K562 (cell line): Measurements from ENCODE around the gene VTN. TPM values are rescaled to one million over a fixed set of nuclear protein-coding genes. Genes with fewer than 3 reads are reported as not detected.

Experiments used
- CTCF ChIP-seq, 3 experiments: IDR thresholded peaks in 2 of 3; conservative IDR thresholded peaks in 1 of 3; 2 replicates each; pipeline ENCODE4 v1.5.1; 2011 to 2012; ENCODE audit warnings: low read length in 3 of 3, mild to moderate bottlenecking in 3 of 3, control low read depth in 2 of 3, improper control_type of control experiment in 1 of 3, inconsistent platforms in 1 of 3, low read depth in 1 of 3, mixed read lengths in 1 of 3, moderate library complexity in 1 of 3; ENCODE audit not compliant: insufficient read depth in 2 of 3
- CXXC5 ChIP-seq: fragments of 250-450 bp; sonication (Bioruptor Pico); IDR thresholded peaks from 2 replicates; pipeline ENCODE4 v1.8.0; 2022; ENCODE audit warnings: inconsistent platforms, mild to moderate bottlenecking, moderate library complexity
- MGA ChIP-seq: fragments of 450-650 bp; IDR thresholded peaks from 2 replicates; pipeline ENCODE4 v1.6.1; 2016; ENCODE audit warnings: mild to moderate bottlenecking, moderate library complexity
- NR2C1 ChIP-seq, 2 experiments: fragments of 450-650 bp; IDR thresholded peaks; 2 replicates each; pipeline ENCODE4 v1.6.1; 2017; ENCODE audit warnings: mild to moderate bottlenecking in 2 of 2, antibody characterized with exemption in 1 of 2, inconsistent platforms in 1 of 2, missing compliant biosample characterization in 1 of 2, missing genetic modification characterization in 1 of 2
- NR2C2 ChIP-seq, 2 experiments: fragments of 200-800 bp in 1 of 2; sonication (Bioruptor generic) in 1 of 2; sonication (generic) in 1 of 2; formaldehyde crosslinking in 1 of 2; IDR thresholded peaks; 2 replicates each; pipeline versions ENCODE4 v1.6.1 to v1.8.0; 2016 to 2022; ENCODE audit warnings: mild to moderate bottlenecking in 1 of 2, missing compliant biosample characterization in 1 of 2, missing genetic modification characterization in 1 of 2, missing genetic modification reagents in 1 of 2
- XRCC5 ChIP-seq: fragments of 200-400 bp; formaldehyde crosslinking; IDR thresholded peaks from 2 replicates; pipeline ENCODE4 v1.6.1; 2017; ENCODE audit warnings: low read depth, mild to moderate bottlenecking, low read length
- ZNF175 ChIP-seq: fragments of 200-800 bp; sonication (Bioruptor generic); IDR thresholded peaks from 2 replicates; pipeline ENCODE4 v1.6.1; 2016; ENCODE audit warnings: low read depth, mild to moderate bottlenecking, missing genetic modification characterization, missing compliant biosample characterization
- ZNF354B ChIP-seq: fragments of 250-450 bp; sonication (Bioruptor Pico); IDR thresholded peaks from 2 replicates; pipeline ENCODE4 v1.4.0; 2020
- polyA plus RNA-seq, 8 experiments: library from polyadenylated mRNA; depleted of rRNA in 4 of 8; stranded (reverse) in 5 of 8; unstranded in 3 of 8; fragments of >200 nt; fragmentation: Nextera tagmentation in 2 of 8; fragmentation: Illumina TruSeq in 1 of 8; extraction: Ambion mirVana in 2 of 8; extraction: Trizol in 1 of 8; gene quantifications; 2 replicates each; pipeline versions ENCODE4 v1.2.1 to v1.2.3, GENCODE V29; 2011 to 2014; ENCODE audit warnings: inconsistent platforms in 1 of 8, missing spikeins in 1 of 8
- total RNA-seq, 7 experiments: library from RNA; depleted of rRNA in 6 of 7; stranded (reverse); fragments of >200 nt in 6 of 7; fragmentation: Illumina TruSeq in 2 of 7; extraction: Trizol in 2 of 7; gene quantifications; 2 replicates each; pipeline versions ENCODE4 v1.2.1 to v1.2.3, GENCODE V29; 2011 to 2021; ENCODE audit warnings: low replicate concordance in 1 of 7

Gene VTN
- total and polyA plus RNA-seq, 9 of the 15 experiments (the other 6 are each of a cell fraction or from before 2014, with no cell fraction given), result 0.13 to 1.0 (median 0.29) TPM; not detected in 1

GRCh38 chr17:28370035-28370743 lies at the start of gene VTN (continued):
- TF ChIP-seq MGA (no peak), ZNF354B (CRISPR knock-in tag) (no peak), NR2C1 (IDR thresholded peaks at IDR 0.05) (no peak), NR2C1 (tag; IDR thresholded peaks at IDR 0.05) (0 out of 2 replicates have a peak, but pooled peaks have one; percentile 55), NR2C2 (CRISPR knock-in tag; IDR thresholded peaks at IDR 0.05) (no peak), NR2C2 (tag; IDR thresholded peaks at IDR 0.05) (peak; percentile 81; the same call in 1 of the 2 replicates), CTCF (IDR thresholded peaks at IDR 0.05 in 2 of 3, conservative IDR thresholded peaks at IDR 0.05 in 1 of 3; ENCODE audit: insufficient read depth in 2 of 3, low read depth in 1 of 3, low read length in 3 of 3) (peak; percentile 12 to 44 (median 21); a peak in 3 of 6 replicates), ZNF175 (CRISPR knock-in tag) (no peak), CXXC5 (CRISPR knock-in tag) (peak; percentile 31; the same call in 1 of the 2 replicates), XRCC5 (0 out of 2 replicates have a peak, but pooled peaks have one; percentile 13)
